Astrocyte of the cerebellum (primary cell): Measurements from ENCODE around the gene SDR39U1.

Experiments
- DNase-seq: peaks from one replicate; pipeline ENCODE4 v3.0.0-alpha.2; 2011; ENCODE audit warnings: low read depth
- H3K4me3 ChIP-seq: 2 replicates; pipeline ENCODE4 v1.5.1; 2011; ENCODE audit warnings: mild to moderate bottlenecking, low read depth, low read length, moderate library complexity
- CTCF ChIP-seq: IDR thresholded peaks from 2 replicates; pipeline ENCODE4 v1.5.1; 2012; ENCODE audit warnings: low read length, low read depth, moderate library complexity, mild to moderate bottlenecking; ENCODE audit errors: missing control alignments
- in situ Hi-C: cut with HindIII; loops from 2 replicates; pipeline ENCODE4 v1.10.0; 2017; ENCODE audit warnings: low sequenced_read_pairs

The SDR39U1 gene

GRCh38 chr14:24440606-24441399, 1.8 kb downstream of the SDR39U1 start:
- in situ Hi-C loops: no loop called here

GRCh38 chr14:24439830-24440605, 2.6 kb downstream of the SDR39U1 start:
- in situ Hi-C loops: loop anchor here (5.0 to 10.0 kb wide), 2 partner anchors 118 to 235 kb away; partner anchors contain the start of gene TSSK4
- no peak overlapping the region for H3K4me3 ChIP-seq
- no peak for TF ChIP-seq CTCF
- DNase-seq: no peak

More at GRCh38 chr14:24440606-24441399, 1.8 kb downstream of the SDR39U1 start:
- TF ChIP-seq CTCF: no peak
- DNase-seq: no peak
- peak overlapping the region; percentile 81 for H3K4me3 ChIP-seq

GRCh38 chr14:24439257-24439656, 3.3 kb downstream of the SDR39U1 start:
- no peak for TF ChIP-seq CTCF
- no peak for DNase-seq
- no peak overlapping the region for H3K4me3 ChIP-seq
- in situ Hi-C loops: loop anchor here (5.0 to 10.0 kb wide), 2 partner anchors 117 to 234 kb away; partner anchors contain the start of gene TSSK4

- TF ChIP-seq CTCF: no peak
- H3K4me3 ChIP-seq: no peak overlapping the region
- in situ Hi-C loops: loop anchor here (5.0 to 10.0 kb wide), 2 partner anchors 116 to 234 kb away; partner anchors contain the start of gene TSSK4
- no peak for DNase-seq
Measured at GRCh38 chr14:24438223-24439097, 4.1 kb downstream of the SDR39U1 start.

GRCh38 chr14:24437736-24438067, 4.9 kb downstream of the SDR39U1 start:
- no peak for DNase-seq
- in situ Hi-C loops: loop anchor here (5.0 to 10.0 kb wide), 2 partner anchors 115 to 233 kb away; partner anchors contain the start of gene TSSK4
- H3K4me3 ChIP-seq: no peak overlapping the region
- TF ChIP-seq CTCF: no peak
